OCI-LY1 (cell line): Measurements from ENCODE around the gene SCN10A.

ENCODE experiments used
- H2AFZ ChIP-seq: fragments of 200-600 bp; sonication (generic), shearing (Covaris generic); 2 replicates; pipeline ENCODE4 v1.6.0; 2014; ENCODE audit warnings: antibody characterized with exemption, mild to moderate bottlenecking, low read length
- H3F3A ChIP-seq: fragments of 200-600 bp; sonication (generic), shearing (Covaris generic); 2 replicates; pipeline ENCODE4 v1.6.0; 2014; ENCODE audit warnings: mild to moderate bottlenecking, antibody characterized with exemption, low read length, moderate library complexity; ENCODE audit not compliant: insufficient read depth
- H3K27ac ChIP-seq: fragments of 200-600 bp; sonication (generic); 2 replicates; pipeline ENCODE4 v1.5.1; 2014; ENCODE audit warnings: low read length, mixed run types, mild to moderate bottlenecking, low read depth; ENCODE audit not compliant: poor library complexity, severe bottlenecking
- H3K27me3 ChIP-seq: fragments of 200-600 bp; sonication (generic); 2 replicates; pipeline ENCODE4 v1.6.0; 2014; ENCODE audit warnings: antibody characterized with exemption, mild to moderate bottlenecking, low read length, moderate library complexity; ENCODE audit not compliant: insufficient read depth
- H3K36me3 ChIP-seq: fragments of 200-600 bp; sonication (generic); 2 replicates; pipeline ENCODE4 v1.6.1; 2014; ENCODE audit warnings: mild to moderate bottlenecking, antibody characterized with exemption, low read length, moderate library complexity, mixed read lengths; ENCODE audit not compliant: insufficient read depth
- H3K4me1 ChIP-seq: fragments of 200-600 bp; sonication (generic); 2 replicates; pipeline ENCODE4 v1.5.1; 2014; ENCODE audit warnings: mild to moderate bottlenecking, low read length, moderate library complexity; ENCODE audit not compliant: insufficient read depth, severe bottlenecking
- H3K4me2 ChIP-seq: fragments of 200-600 bp; sonication (generic), shearing (Covaris generic); 2 replicates; pipeline ENCODE4 v1.6.1; 2014; ENCODE audit warnings: low read length
- H3K4me3 ChIP-seq: fragments of 200-600 bp; sonication (generic); 2 replicates; pipeline ENCODE4 v1.5.1; 2014; ENCODE audit warnings: low read length, low read depth, mild to moderate bottlenecking, mixed read lengths; ENCODE audit not compliant: poor library complexity, severe bottlenecking
- H3K79me2 ChIP-seq: fragments of 200-600 bp; shearing (Covaris generic); 2 replicates; pipeline ENCODE4 v1.6.1; 2016; ENCODE audit warnings: mixed run types, low read length, mixed read lengths; ENCODE audit not compliant: insufficient read depth
- H3K9ac ChIP-seq: fragments of 200-600 bp; sonication (generic), shearing (Covaris generic); 2 replicates; pipeline ENCODE4 v1.6.1; 2014; ENCODE audit warnings: mild to moderate bottlenecking, low read length, mixed read lengths
- H3K9me2 ChIP-seq: fragments of 200-600 bp; sonication (generic), shearing (Covaris generic); 2 replicates; pipeline ENCODE4 v1.6.1; 2014; ENCODE audit warnings: low read depth, mild to moderate bottlenecking, low read length, mixed read lengths
- H3K9me3 ChIP-seq: fragments of 200-600 bp; shearing (Covaris generic); 2 replicates; pipeline ENCODE4 v1.6.1; 2014; ENCODE audit warnings: low read length, mixed read lengths
- H4K20me1 ChIP-seq: fragments of 200-600 bp; sonication (generic), shearing (Covaris generic); 2 replicates; pipeline ENCODE4 v1.6.0; 2016; ENCODE audit warnings: mild to moderate bottlenecking, low read length; ENCODE audit not compliant: insufficient read depth
- CTCF ChIP-seq: fragments of 200-600 bp; sonication (generic), shearing (Covaris generic); IDR thresholded peaks from 2 replicates; pipeline ENCODE4 v1.5.1; 2017; ENCODE audit warnings: mild to moderate bottlenecking, antibody characterized with exemption, low read length, moderate library complexity, mixed read lengths
- EZH2 ChIP-seq: fragments of 200-600 bp; sonication (generic), shearing (Covaris generic); IDR thresholded peaks from 2 replicates; pipeline ENCODE4 v1.8.0; 2017; ENCODE audit warnings: borderline replicate concordance, mixed run types, mild to moderate bottlenecking, antibody characterized with exemption, low read length, moderate library complexity, mixed read lengths

Gene SCN10A

GRCh38 chr3:38720465-38720864, 95.6 kb downstream of the SCN10A start:
- no peak overlapping the region for H2AFZ ChIP-seq
- no peak overlapping the region for H3K4me3 ChIP-seq
- no peaks in the 10 kb centered on the region for H3K9me3 ChIP-seq
- no peaks in the 10 kb centered on the region for H4K20me1 ChIP-seq
- H3K9ac ChIP-seq, result no peak overlapping the region
- H3K27me3 ChIP-seq, result no peaks in the 10 kb centered on the region
- H3K4me1 ChIP-seq, result no peaks in the 10 kb centered on the region
- no peaks in the 10 kb centered on the region for H3K36me3 ChIP-seq
- no peak overlapping the region for H3K4me2 ChIP-seq
- H3K27ac ChIP-seq, result no peak overlapping the region
- no peak for TF ChIP-seq EZH2
- no peak for TF ChIP-seq CTCF
- H3K9me2 ChIP-seq, result no peaks in the 10 kb centered on the region
- H3K79me2 ChIP-seq, result no peaks in the 10 kb centered on the region
- no peaks in the 10 kb centered on the region for H3F3A ChIP-seq

GRCh38 chr3:38717355-38718240, 98.4 kb downstream of the SCN10A start:
- H3K27me3 ChIP-seq, result no peaks in the 10 kb centered on the region
- no peak overlapping the region for H3K4me2 ChIP-seq
- no peak overlapping the region for H3K4me3 ChIP-seq
- no peaks in the 10 kb centered on the region for H3F3A ChIP-seq
- no peaks in the 10 kb centered on the region for H3K9me2 ChIP-seq
- H3K4me1 ChIP-seq, result no peaks in the 10 kb centered on the region
- H3K36me3 ChIP-seq, result no peaks in the 10 kb centered on the region
- H3K27ac ChIP-seq, result no peak overlapping the region
- H2AFZ ChIP-seq, result no peak overlapping the region
- H3K9ac ChIP-seq, result no peak overlapping the region
- H3K79me2 ChIP-seq, result no peaks in the 10 kb centered on the region
- no peaks in the 10 kb centered on the region for H4K20me1 ChIP-seq
- no peaks in the 10 kb centered on the region for H3K9me3 ChIP-seq
- TF ChIP-seq EZH2, result no peak
- no peak for TF ChIP-seq CTCF

GRCh38 chr3:38713121-38713520, 102.9 kb downstream of the SCN10A start:
- H3K27ac ChIP-seq, result no peak overlapping the region
- no peak overlapping the region for H2AFZ ChIP-seq
- H3K9me2 ChIP-seq, result no peaks in the 10 kb centered on the region
- no peaks in the 10 kb centered on the region for H3F3A ChIP-seq
- no peaks in the 10 kb centered on the region for H3K79me2 ChIP-seq
- no peaks in the 10 kb centered on the region for H4K20me1 ChIP-seq
- no peaks in the 10 kb centered on the region for H3K36me3 ChIP-seq
- H3K9me3 ChIP-seq, result no peaks in the 10 kb centered on the region
- H3K4me1 ChIP-seq, result no peaks in the 10 kb centered on the region
- no peak overlapping the region for H3K4me2 ChIP-seq
- no peak overlapping the region for H3K9ac ChIP-seq
- no peak for TF ChIP-seq CTCF
- TF ChIP-seq EZH2, result no peak
- no peak overlapping the region for H3K4me3 ChIP-seq
- H3K27me3 ChIP-seq, result no peaks in the 10 kb centered on the region
